K562 (cell line): ENCODE results near the gene NT5C1B. TPM values are rescaled to one million over a fixed set of nuclear protein-coding genes. Genes with fewer than 3 reads are reported as not detected.

ENCODE experiments used
- ATAC-seq: fragments of 200-7000 bp; cut with Tn5 transposase; 3 replicates; pipeline ENCODE4 v1.9.1; 2020; ENCODE audit warnings: moderate library complexity
- BruUV-seq: library from RNA; stranded (reverse); fragments of 400-500 nt; replicated peaks from 2 replicates; lab custom pipeline; 2021; lab: Mats Ljungman, UMichigan
- CTCF ChIA-PET: fragments of 300-600 bp; formaldehyde crosslinking; extraction: SDS; loops from one replicate; lab custom pipeline; 2021; ENCODE audit warnings: low intra/inter-chr PET ratio; lab: Yijun Ruan, JAX
- POLR2A ChIA-PET: fragments of 300-600, 350-650 bp; sonication (Branson Sonifier 250); formaldehyde crosslinking; extraction: SDS; loops from one replicate; lab custom pipeline; 2021; ENCODE audit warnings: antibody characterized with exemption, inconsistent platforms; lab: Yijun Ruan, JAX
- DNase-seq, 4 experiments: peaks; one replicate each; pipeline versions ENCODE4 v3.0.0 to v3.0.0-alpha.2; 2011 to 2018; ENCODE audit warnings: low spot score in 3 of 4, mixed read lengths in 3 of 4; ENCODE audit errors: extremely low read depth in 1 of 4
- FAIRE-seq: peaks from 2 replicates; lab custom pipeline; 2011; peaks lifted over from hg19 to GRCh38; lab: Jason Lieb, UNC
- H2AFZ ChIP-seq: 2 replicates; pipeline ENCODE4 v1.6.0; 2011; ENCODE audit warnings: low read depth, low read length, control low read depth, inconsistent platforms
- H3K27ac ChIP-seq: fragments of 200-600 bp; 3 replicates; pipeline ENCODE4 v1.8.0; 2011; ENCODE audit warnings: low read depth, mild to moderate bottlenecking, control low read depth, inconsistent platforms, low read length, moderate library complexity, mixed read lengths; ENCODE audit errors: extremely low read depth
- H3K27me3 ChIP-seq, 2 experiments: fragments of 300-600 bp in 1 of 2; 2 replicates in 1 of 2; 3 replicates in 1 of 2; pipeline versions ENCODE4 v1.6.0 to v1.8.0; 2011; ENCODE audit warnings: inconsistent platforms in 2 of 2, low read length in 2 of 2, mild to moderate bottlenecking in 1 of 2, mixed read lengths in 1 of 2, moderate library complexity in 1 of 2; ENCODE audit not compliant: control insufficient read depth in 2 of 2, insufficient read depth in 2 of 2
- H3K36me3 ChIP-seq: fragments of 300-600 bp; 3 replicates; pipeline ENCODE4 v1.8.0; 2011; ENCODE audit warnings: mild to moderate bottlenecking, low read length, inconsistent platforms; ENCODE audit not compliant: control insufficient read depth, insufficient read depth
- H3K4me1 ChIP-seq, 2 experiments: fragments of 200-600 bp in 1 of 2; replicated peaks in 1 of 2; 2 replicates in 1 of 2; 3 replicates in 1 of 2; pipeline versions ENCODE4 v1.5.1 to v1.8.0; 2011; ENCODE audit warnings: inconsistent platforms in 2 of 2, low read length in 2 of 2, mild to moderate bottlenecking in 1 of 2, mixed read lengths in 1 of 2, moderate library complexity in 1 of 2; ENCODE audit not compliant: control insufficient read depth in 2 of 2, insufficient read depth in 2 of 2
- H3K4me2 ChIP-seq: 2 replicates; pipeline ENCODE4 v1.6.1; 2011; ENCODE audit warnings: low read length, control low read depth, inconsistent platforms, mixed read lengths; ENCODE audit not compliant: insufficient read depth
- H3K4me3 ChIP-seq: fragments of 200-600 bp; sonication (generic), shearing (Covaris generic); 2 replicates; pipeline ENCODE4 v1.5.1; 2016; ENCODE audit warnings: control low read depth, inconsistent platforms
- H3K79me2 ChIP-seq: fragments of 200-600 bp; 3 replicates; pipeline ENCODE4 v1.8.0; 2011; ENCODE audit warnings: low read length, inconsistent platforms; ENCODE audit not compliant: control insufficient read depth, insufficient read depth
- H3K9ac ChIP-seq, 2 experiments: 2 replicates each; pipeline versions ENCODE4 v1.6.0 to v1.6.1; 2011; ENCODE audit warnings: low read depth in 2 of 2, low read length in 2 of 2, control low read depth in 1 of 2, inconsistent platforms in 1 of 2, mild to moderate bottlenecking in 1 of 2, mixed read lengths in 1 of 2; ENCODE audit not compliant: insufficient read depth in 1 of 2
- H3K9me1 ChIP-seq: one replicate; pipeline ENCODE4 v1.6.0; 2011; ENCODE audit warnings: inconsistent platforms, mild to moderate bottlenecking, low read length, moderate library complexity; ENCODE audit not compliant: control insufficient read depth, insufficient read depth
- H3K9me3 ChIP-seq: replicated peaks from 2 replicates; pipeline ENCODE4 v1.5.1; 2011; ENCODE audit warnings: low read depth, low read length, inconsistent platforms; ENCODE audit not compliant: control insufficient read depth, insufficient read depth
- H4K20me1 ChIP-seq: replicated peaks from 2 replicates; pipeline ENCODE4 v1.6.1; 2011; ENCODE audit warnings: low read length, inconsistent platforms, mixed read lengths; ENCODE audit not compliant: control insufficient read depth, insufficient read depth
- CBX2 ChIP-seq: fragments of 200-600 bp; sonication (generic); IDR thresholded peaks from one replicate; pipeline ENCODE4 v1.6.1; 2012; ENCODE audit warnings: mild to moderate bottlenecking, low read length, inconsistent platforms; ENCODE audit not compliant: insufficient read depth, poor library complexity, severe bottlenecking
- DACH1 ChIP-seq: fragments of 450-650 bp; IDR thresholded peaks from 2 replicates; pipeline ENCODE4 v1.6.1; 2018; ENCODE audit not compliant: partially characterized antibody
- ELK1 ChIP-seq: sonication (generic); formaldehyde crosslinking; IDR thresholded peaks from 2 replicates; pipeline ENCODE4 v1.8.1; 2022; ENCODE audit warnings: missing genetic modification reagents
- LEF1 ChIP-seq: fragments of 450-650 bp; IDR thresholded peaks from 2 replicates; pipeline ENCODE4 v1.6.1; 2016; ENCODE audit warnings: mild to moderate bottlenecking
- MEF2A ChIP-seq: IDR thresholded peaks from 2 replicates; pipeline ENCODE4 v1.6.1; 2011; ENCODE audit warnings: low read depth, mild to moderate bottlenecking, low read length, moderate library complexity; ENCODE audit not compliant: control insufficient read depth
- POLR2H ChIP-seq: IDR thresholded peaks from 2 replicates; pipeline ENCODE4 v1.6.1; 2016; ENCODE audit warnings: missing genetic modification characterization, low read depth, mild to moderate bottlenecking, control low read depth, missing compliant biosample characterization, moderate library complexity
- THRA ChIP-seq: fragments of 450-650 bp; IDR thresholded peaks from 2 replicates; pipeline ENCODE4 v1.6.1; 2017; ENCODE audit warnings: mild to moderate bottlenecking, moderate library complexity
- ZNF174 ChIP-seq: fragments of 250-450 bp; sonication (Bioruptor Pico); IDR thresholded peaks from 2 replicates; pipeline ENCODE4 v1.4.0; 2020; ENCODE audit warnings: mild to moderate bottlenecking
- ZNF263 ChIP-seq: sonication (generic); formaldehyde crosslinking; IDR thresholded peaks from 2 replicates; pipeline ENCODE4 v1.8.0; 2022; ENCODE audit warnings: mild to moderate bottlenecking, missing genetic modification reagents, borderline replicate concordance
- ZNF507 ChIP-seq: conservative IDR thresholded peaks from 2 replicates; pipeline ENCODE4 v1.6.1; 2017; ENCODE audit warnings: missing genetic modification characterization, missing compliant biosample characterization
- ZNF780A ChIP-seq: fragments of 250-450 bp; sonication (Bioruptor Pico); IDR thresholded peaks from 2 replicates; pipeline ENCODE4 v1.5.0; 2021; ENCODE audit warnings: mild to moderate bottlenecking
- WGBS: fragments of 100-300 bp; shearing (Covaris generic); methylation state at CpG from one replicate; pipeline ENCODE4 v1.1.6; 2016; ENCODE audit warnings: low coverage, mixed read lengths; ENCODE audit not compliant: insufficient coverage; ENCODE audit errors: missing lambda C conversion rate; 5-methylcytosine and 5-hydroxymethylcytosine counted together
- in situ Hi-C: fragments of 300-500 bp; cut with MboI; formaldehyde crosslinking; loops from 4 replicates; pipeline ENCODE4 v1.15.0; 2018; ENCODE audit warnings: inconsistent platforms, mixed read lengths
- intact Hi-C: fragments of 100-400 bp; cut with micrococcal nuclease; formaldehyde crosslinking; loops from 2 replicates; pipeline ENCODE4 v1.14.2; 2022
- polyA plus RNA-seq, 8 experiments: library from polyadenylated mRNA; depleted of rRNA in 4 of 8; stranded (reverse) in 5 of 8; unstranded in 3 of 8; fragments of >200 nt; fragmentation: Nextera tagmentation in 2 of 8; fragmentation: Illumina TruSeq in 1 of 8; extraction: Ambion mirVana in 2 of 8; extraction: Trizol in 1 of 8; gene quantifications; 2 replicates each; pipeline versions ENCODE4 v1.2.1 to v1.2.3, GENCODE V29; 2011 to 2014; ENCODE audit warnings: inconsistent platforms in 1 of 8, missing spikeins in 1 of 8
- total RNA-seq, 7 experiments: library from RNA; depleted of rRNA in 6 of 7; stranded (reverse); fragments of >200 nt in 6 of 7; fragmentation: Illumina TruSeq in 2 of 7; extraction: Trizol in 2 of 7; gene quantifications; 2 replicates each; pipeline versions ENCODE4 v1.2.1 to v1.2.3, GENCODE V29; 2011 to 2021; ENCODE audit warnings: low replicate concordance in 1 of 7

The NT5C1B gene
- total and polyA plus RNA-seq, 9 of the 15 experiments (the other 6 are each of a cell fraction or from before 2014, with no cell fraction given): 0.07 TPM; not detected in 8

- no peak for TF ChIP-seq THRA
- no peak for TF ChIP-seq ELK1
- no peak for TF ChIP-seq ZNF780A (CRISPR knock-in tag)
- no peak for TF ChIP-seq POLR2H (tag)
- TF ChIP-seq LEF1: no peak
- no peak for TF ChIP-seq MEF2A
- no peak for TF ChIP-seq DACH1
- TF ChIP-seq ZNF507 (tag): no peak
- no peak for TF ChIP-seq ZNF174 (CRISPR knock-in tag)
- TF ChIP-seq ZNF263: no peak
- TF ChIP-seq CBX2: no peak
- no TSS peak for BruUV-seq
- Histone ChIP-seq H3K79me2 (no peaks in the 10 kb centered on the region), H3K27me3 (no peaks in the 10 kb centered on the region), H3K9me3 (no peaks in the 10 kb centered on the region), H3K9ac (no peak overlapping the region), H2AFZ (no peak overlapping the region), H3K4me3 (no peak overlapping the region), H4K20me1 (no peaks in the 10 kb centered on the region), H3K4me1 (no peaks in the 10 kb centered on the region), H3K9me1 (no peaks in the 10 kb centered on the region), H3K4me2 (no peak overlapping the region), H3K36me3 (no peaks in the 10 kb centered on the region), H3K27ac (no peak overlapping the region)
- ChIA-PET CTCF (no interaction called here), POLR2A (no interaction called here)
- ATAC-seq (no peak), DNase-seq (no peak), FAIRE-seq (no peak)
- 1% methylated on average over 6 of the region's 6 CpGs for WGBS
- intact Hi-C loops (no loop called here), in situ Hi-C loops (no loop called here)
Observed at GRCh38 chr2:18598848-18599484, 9.6 kb upstream of the NT5C1B start.
